Measurements from ENCODE around the gene VAMP8.
"Not testable (repeated sequence)": the region's sequence is repeated elsewhere in the genome, so short reads cannot be mapped to it uniquely, and the experiment has no call there.

The VAMP8 gene

GRCh38 chr2:85547089-85547858, 30.1 kb upstream of the VAMP8 start:
- DNase-seq (ENCODE audit: low read depth in 2 of 2): no peak

- no peak for DNase-seq (ENCODE audit: low read depth in 2 of 2)
These were observed 29.4 kb upstream of the VAMP8 start for GRCh38 chr2:85547859-85548607.

- no peak for DNase-seq (ENCODE audit: low read depth in 2 of 2)
These were observed 28.8 kb upstream of the VAMP8 start for GRCh38 chr2:85548608-85548900.

- no peak for DNase-seq (ENCODE audit: low read depth in 2 of 2)
These were observed 28.3 kb upstream of the VAMP8 start for GRCh38 chr2:85549095-85549494.

- DNase-seq (ENCODE audit: low read depth in 2 of 2): no peak
These were observed 27.6 kb upstream of the VAMP8 start for GRCh38 chr2:85549826-85550225.

- no peak for DNase-seq (ENCODE audit: low read depth in 2 of 2)
These were observed 26.9 kb upstream of the VAMP8 start for GRCh38 chr2:85550486-85550885.

GRCh38 chr2:85551698-85552678, 25.4 kb upstream of the VAMP8 start:
- peak; percentile 69 to 85 for DNase-seq (ENCODE audit: low read depth in 2 of 2)

- no peak for DNase-seq (ENCODE audit: low read depth in 2 of 2)
These were observed 24.2 kb upstream of the VAMP8 start for GRCh38 chr2:85553184-85553583.

- DNase-seq (ENCODE audit: low read depth in 2 of 2): no peak
These were observed 22.3 kb upstream of the VAMP8 start for GRCh38 chr2:85554980-85555612.

- no peak for DNase-seq (ENCODE audit: low read depth in 2 of 2)
These were observed 20.3 kb upstream of the VAMP8 start for GRCh38 chr2:85557130-85557529.

- no peak for DNase-seq (ENCODE audit: low read depth in 2 of 2)
These were observed 19.2 kb upstream of the VAMP8 start for GRCh38 chr2:85558160-85558559.

GRCh38 chr2:85560403-85560726, 17.0 kb upstream of the VAMP8 start:
- DNase-seq (ENCODE audit: low read depth in 2 of 2): not testable (repeated sequence)

GRCh38 chr2:85560812-85561279, 16.5 kb upstream of the VAMP8 start:
- DNase-seq (ENCODE audit: low read depth in 2 of 2): peak in 1 of 2 donors; percentile 34

GRCh38 chr2:85561280-85562212, 15.8 kb upstream of the VAMP8 start, which contains the start of gene GGCX:
GGCX (minus strand) TSS chr2:85561493; CDS start chr2:85561428, 65 bp downstream.
- peak; percentile 90 to 94 for DNase-seq (ENCODE audit: low read depth in 2 of 2)

GRCh38 chr2:85564144-85564563, 13.2 kb upstream of the VAMP8 start:
- DNase-seq (ENCODE audit: low read depth in 2 of 2): no peak

GRCh38 chr2:85566265-85566664, 11.1 kb upstream of the VAMP8 start:
- no peak for DNase-seq (ENCODE audit: low read depth in 2 of 2)

- no peak for DNase-seq (ENCODE audit: low read depth in 2 of 2)
These were observed 1.6 kb upstream of the VAMP8 start for GRCh38 chr2:85575739-85576138.

GRCh38 chr2:85577063-85577385, 362 bp upstream of the VAMP8 start:
- no peak for DNase-seq (ENCODE audit: low read depth in 2 of 2)

GRCh38 chr2:85578243-85579180, 1.1 kb downstream of the VAMP8 start:
- no peak for DNase-seq (ENCODE audit: low read depth in 2 of 2)
